GM21717 (cell line): ENCODE measurements around the gene TIMP2.
"Not testable (repeated sequence)": the region's sequence is repeated elsewhere in the genome, so short reads cannot be mapped to it uniquely, and the experiment has no call there.

ENCODE experiments used
- ATAC-seq: cut with Tn5 transposase; IDR thresholded peaks from one replicate; pipeline ENCODE4 v1.9.1; 2021; ENCODE audit warnings: mild to moderate bottlenecking, moderate library complexity; ENCODE audit not compliant: unreplicated experiment

The TIMP2 gene

GRCh38 chr17:78873519-78874340 is 51.5 kb downstream of the TIMP2 start:
- ATAC-seq: no peak

- ATAC-seq: no peak
These were observed 52.7 kb downstream of the TIMP2 start for GRCh38 chr17:78872486-78872885.

- no peak for ATAC-seq
These were observed 54.6 kb downstream of the TIMP2 start for GRCh38 chr17:78870621-78871020.

- ATAC-seq: no peak
These were observed 56.8 kb downstream of the TIMP2 start for GRCh38 chr17:78868391-78868790.

GRCh38 chr17:78867046-78867445 is 58.1 kb downstream of the TIMP2 start:
- ATAC-seq: not testable (repeated sequence)

GRCh38 chr17:78865682-78866390 is 59.4 kb downstream of the TIMP2 start:
- ATAC-seq: no peak

GRCh38 chr17:78864117-78864516 is 61.1 kb downstream of the TIMP2 start:
- no peak for ATAC-seq

GRCh38 chr17:78862073-78863023 is 62.8 kb downstream of the TIMP2 start:
- no peak for ATAC-seq

- no peak for ATAC-seq
These were observed 64.0 kb downstream of the TIMP2 start for GRCh38 chr17:78861229-78861628.

- no peak for ATAC-seq
These were observed 66.1 kb downstream of the TIMP2 start for GRCh38 chr17:78859051-78859450.

GRCh38 chr17:78857266-78857665 is 67.9 kb downstream of the TIMP2 start:
- no peak for ATAC-seq

GRCh38 chr17:78855561-78856165 is 69.5 kb downstream of the TIMP2 start:
- no peak for ATAC-seq

- ATAC-seq: no peak
These were observed 70.7 kb downstream of the TIMP2 start for GRCh38 chr17:78854508-78854907.

- ATAC-seq: no peak
These were observed 71.2 kb downstream of the TIMP2 start for GRCh38 chr17:78853926-78854394.

GRCh38 chr17:78852709-78853121 is 72.5 kb downstream of the TIMP2 start:
- ATAC-seq: no peak

- no peak for ATAC-seq
These were observed 76.2 kb downstream of the TIMP2 start for GRCh38 chr17:78849026-78849425.

- ATAC-seq: no peak
These were observed 78.1 kb downstream of the TIMP2 start for GRCh38 chr17:78847052-78847451.

GRCh38 chr17:78844301-78845005 is 80.7 kb downstream of the TIMP2 start:
- no peak for ATAC-seq

GRCh38 chr17:78842881-78843565 is 82.2 kb downstream of the TIMP2 start:
- ATAC-seq: no peak
